Right lobe of liver (tissue), 6 donors: ENCODE results near the gene GSC. TPM values are rescaled to one million over a fixed set of nuclear protein-coding genes. Genes with fewer than 3 reads are reported as not detected.

Experiments used
- ATAC-seq, 4 donors: fragments of 200-7000 bp; cut with Tn5 transposase; one replicate each; pipeline ENCODE4 v1.9.1; 2020; ENCODE audit warnings: mild to moderate bottlenecking in 4 of 4, moderate library complexity in 4 of 4
- DNase-seq, 3 donors: peaks; one replicate each; pipeline ENCODE4 v3.0.0-alpha.2; 2020
- H3K27ac ChIP-seq, 3 donors: fragments of 200-600 bp; one replicate each; pipeline ENCODE4 v1.8.0; 2022
- H3K27me3 ChIP-seq, 2 donors: fragments of 200-600 bp; one replicate each; pipeline ENCODE4 v1.8.0; 2022
- H3K36me3 ChIP-seq, 4 donors: fragments of 200-600 bp; sonication (generic) in 1 of 4; one replicate each; pipeline versions ENCODE4 v1.5.1 to v1.8.0; 2017 to 2022; ENCODE audit warnings: control low read depth in 1 of 4
- H3K4me1 ChIP-seq, 4 donors: fragments of 200-600 bp; sonication (generic) in 1 of 4; one replicate each; pipeline versions ENCODE4 v1.5.1 to v1.8.0; 2017 to 2022; ENCODE audit warnings: control low read depth in 1 of 4
- H3K4me3 ChIP-seq, 3 donors: fragments of 200-600 bp; one replicate each; pipeline ENCODE4 v1.8.0; 2022
- H3K9me3 ChIP-seq, 4 donors: fragments of 200-600 bp; sonication (generic) in 1 of 4; one replicate each; pipeline versions ENCODE4 v1.5.1 to v1.8.0; 2017 to 2022; ENCODE audit warnings: control low read depth in 1 of 4
- CTCF ChIP-seq, 4 donors: fragments of 200-600 bp in 3 of 4; fragments of 450-650 bp in 1 of 4; IDR thresholded peaks; one replicate each; pipeline versions ENCODE4 v1.5.1 to v1.8.0; 2016 to 2022; ENCODE audit warnings: antibody characterized with exemption in 4 of 4, mild to moderate bottlenecking in 2 of 4
- POLR2A ChIP-seq: fragments of 450-650 bp; IDR thresholded peaks from one replicate; pipeline ENCODE4 v1.6.1; 2017; ENCODE audit warnings: antibody characterized with exemption, mild to moderate bottlenecking
- WGBS: methylation state at CpG from one replicate; pipeline ENCODE4 v1.1.6; 2018; ENCODE audit warnings: low coverage, low lambda C conversion rate; ENCODE audit not compliant: insufficient coverage; ENCODE audit errors: missing lambda C conversion rate; 5-methylcytosine and 5-hydroxymethylcytosine counted together
- intact Hi-C, 2 donors: fragments of 100-400 bp; cut with DNase I; formaldehyde crosslinking; loops; one replicate each; pipeline versions ENCODE4 v1.11.2 to v1.14.1; 2022
- long read RNA-seq: library from polyadenylated mRNA; unstranded; transcript quantifications from one replicate; pipeline ENCODE4 v2.0.0, GENCODE V29; 2019
- total RNA-seq, 6 experiments: library from RNA; depleted of rRNA in 2 of 6; stranded (reverse); fragments of >200 nt in 2 of 6; fragmentation: NEBNext Ultra II Directional in 3 of 6; extraction: Animal tissue kit (Norgen Biotek cat#: 25700) in 3 of 6; gene quantifications; one replicate each; pipeline versions ENCODE4 v1.1.0 to v1.2.4, GENCODE V29; 2016 to 2023
- donor health status: DM: no; HTN: yes; CAD: no.
- donor health status: DM: no; HTN: no; CAD: no.
- donor health status: DM: no; HTN: no; CAD: no.
- donor health status: DM: no; HTN: yes; CAD: no.
- donor health status: DM: no; HTN: yes; CAD: no.

Gene GSC
- total RNA-seq, result not detected
- long read RNA-seq, result 0 reads

- Histone ChIP-seq H3K9me3 (no peaks in the 10 kb centered on the region), H3K27ac (no peak within 1 kb of the TSS), H3K4me1 (peaks cover 0 to 20% (median 0%) of the 10 kb centered on the region in 4 donors), H3K36me3 (no peaks in the 10 kb centered on the region), H3K27me3 (peaks cover 17 to 60% of the 10 kb centered on the region in 2 donors), H3K4me3 (peak within 1 kb of the TSS; percentile 35 to 47 (median 41))
- peak in 1 of 3 donors; percentile 35 for DNase-seq
- WGBS, result 3% methylated on average over 24 of the region's 96 CpGs
- intact Hi-C loops, result no loop called here
- ATAC-seq, result peak; percentile 58 to 82 (median 62)
- TF ChIP-seq CTCF (IDR thresholded peaks at IDR 0.05) (no peak), POLR2A (no peak)
Observed at GRCh38 chr14:94769391-94770250, at the start of gene GSC. TSS of gene GSC (minus strand) at chr14:94770113. CDS start at chr14:94770015, 98 bp downstream.

- ATAC-seq (no peak), DNase-seq (no peak)
- Histone ChIP-seq H3K27ac (no peak overlapping the region), H3K4me1 (no peaks in the 10 kb centered on the region), H3K9me3 (no peaks in the 10 kb centered on the region), H3K36me3 (no peaks in the 10 kb centered on the region), H3K4me3 (no peak overlapping the region), H3K27me3 (no peaks in the 10 kb centered on the region)
- WGBS, result no CpG with 5 or more reads among the region's 3 CpGs
- intact Hi-C loops, result no loop called here
- no peak for TF ChIP-seq CTCF (IDR thresholded peaks at IDR 0.05)
- no peak for TF ChIP-seq POLR2A
Observed at GRCh38 chr14:94819531-94819930, 49.6 kb upstream of the GSC start.

- no peak overlapping the region for H3K27ac ChIP-seq
- no peaks in the 10 kb centered on the region for H3K4me1 ChIP-seq
- H3K9me3 ChIP-seq, result no peaks in the 10 kb centered on the region
- DNase-seq (no peak), ATAC-seq (no peak)
- 40% methylated on average over 6 of the region's 6 CpGs for WGBS
- no peak overlapping the region for H3K4me3 ChIP-seq
- intact Hi-C loops, result no loop called here
- H3K36me3 ChIP-seq, result no peaks in the 10 kb centered on the region
- no peaks in the 10 kb centered on the region for H3K27me3 ChIP-seq
- no peak for TF ChIP-seq POLR2A
- TF ChIP-seq CTCF (IDR thresholded peaks at IDR 0.05), result no peak
Observed at GRCh38 chr14:94816113-94816512, 46.2 kb upstream of the GSC start.

GRCh38 chr14:94805680-94806288 lies 35.9 kb upstream of the GSC start:
- Histone ChIP-seq H3K27me3 (no peaks in the 10 kb centered on the region), H3K27ac (no peak overlapping the region), H3K36me3 (no peaks in the 10 kb centered on the region), H3K4me1 (no peaks in the 10 kb centered on the region), H3K4me3 (no peak overlapping the region), H3K9me3 (no peaks in the 10 kb centered on the region)
- DNase-seq (no peak), ATAC-seq (no peak)
- WGBS, result 33% methylated on average over 5 of the region's 5 CpGs
- intact Hi-C loops, result no loop called here
- no peak for TF ChIP-seq CTCF (IDR thresholded peaks at IDR 0.05)
- no peak for TF ChIP-seq POLR2A
